KG1 (cell line): ENCODE data around the gene PLEKHA1.

Source experiments
- DNase-seq: peaks from one replicate; lab custom pipeline; 2025; lab: John Stamatoyannopoulos, UW

PLEKHA1 gene

GRCh38 chr10:122379041-122379440 lies 4.5 kb downstream of the PLEKHA1 start:
- DNase-seq: no peak

- DNase-seq: no peak
Observed at GRCh38 chr10:122379537-122379936, 5.0 kb downstream of the PLEKHA1 start.

GRCh38 chr10:122380703-122381102 lies 6.2 kb downstream of the PLEKHA1 start:
- DNase-seq: no peak

GRCh38 chr10:122381680-122382079 lies 7.2 kb downstream of the PLEKHA1 start:
- no peak for DNase-seq

- DNase-seq: no peak
Observed at GRCh38 chr10:122386514-122386913, 12.0 kb downstream of the PLEKHA1 start.

- no peak for DNase-seq
Observed at GRCh38 chr10:122387572-122387971, 13.1 kb downstream of the PLEKHA1 start.

- no peak for DNase-seq
Observed at GRCh38 chr10:122388287-122388997, 13.9 kb downstream of the PLEKHA1 start.

- no peak for DNase-seq
Observed at GRCh38 chr10:122390271-122390670, 15.8 kb downstream of the PLEKHA1 start.

GRCh38 chr10:122390679-122391078 lies 16.2 kb downstream of the PLEKHA1 start:
- no peak for DNase-seq

GRCh38 chr10:122391875-122392274 lies 17.4 kb downstream of the PLEKHA1 start:
- no peak for DNase-seq

GRCh38 chr10:122392835-122393234 lies 18.3 kb downstream of the PLEKHA1 start:
- no peak for DNase-seq

- DNase-seq: no peak
Observed at GRCh38 chr10:122393288-122393687, 18.8 kb downstream of the PLEKHA1 start.

GRCh38 chr10:122402548-122403131 lies 28.1 kb downstream of the PLEKHA1 start:
- DNase-seq: no peak

- no peak for DNase-seq
Observed at GRCh38 chr10:122404576-122404975, 30.1 kb downstream of the PLEKHA1 start.

- DNase-seq: no peak
Observed at GRCh38 chr10:122407375-122408125, 33.0 kb downstream of the PLEKHA1 start.

- no peak for DNase-seq
Observed at GRCh38 chr10:122413327-122413726, 38.8 kb downstream of the PLEKHA1 start.

- DNase-seq: no peak
Observed at GRCh38 chr10:122417667-122418066, 43.2 kb downstream of the PLEKHA1 start.

- no peak for DNase-seq
Observed at GRCh38 chr10:122419016-122419415, 44.5 kb downstream of the PLEKHA1 start.

GRCh38 chr10:122419876-122420623 lies 45.5 kb downstream of the PLEKHA1 start:
- no peak for DNase-seq

GRCh38 chr10:122420624-122421007 lies 46.1 kb downstream of the PLEKHA1 start:
- no peak for DNase-seq

- DNase-seq: no peak
Observed at GRCh38 chr10:122421054-122421625, 46.6 kb downstream of the PLEKHA1 start.

GRCh38 chr10:122421742-122422141 lies 47.2 kb downstream of the PLEKHA1 start:
- no peak for DNase-seq
